Stimulated activated CD4-positive, alpha-beta T cell treated with anti-CD3 and anti-CD28 coated beads, Interleukin-1b, Interleukin-23, amount 100 ng/mL, for 1 hour (primary cell): ENCODE measurements around the gene MRGPRX4.
"Not testable (repeated sequence)": the region's sequence is repeated elsewhere in the genome, so short reads cannot be mapped to it uniquely, and the experiment has no call there.

ENCODE experiments used
- DNase-seq, 2 donors: peaks; one replicate each; pipeline ENCODE4 v3.0.0-alpha.2; 2020; ENCODE audit warnings: low read depth in 2 of 2

Gene MRGPRX4

GRCh38 chr11:18172666-18173065 lies at the start of gene MRGPRX4:
TSS of gene MRGPRX4 (plus strand) at chr11:18172837. CDS start at chr11:18173257, 420 bp downstream.
- no peak for DNase-seq

DNA sequence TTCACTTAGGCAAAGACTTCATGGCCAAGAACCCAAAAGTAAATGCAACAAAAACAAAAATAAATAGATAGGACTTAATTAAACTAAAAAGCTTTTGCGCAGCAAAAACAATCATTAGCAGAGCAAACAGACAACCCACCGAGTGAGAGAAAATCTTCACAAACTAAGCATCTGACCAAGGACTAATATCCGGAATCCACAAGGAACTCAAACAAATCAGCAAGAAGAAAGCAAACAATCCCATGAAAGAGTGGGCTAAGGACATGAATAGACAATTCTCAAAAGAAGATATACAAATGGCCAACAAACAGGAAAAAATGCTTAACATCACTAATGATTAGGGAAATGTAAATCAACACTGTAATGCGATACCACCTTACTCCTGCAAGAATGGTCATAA lies 41.5 kb upstream of the MRGPRX4 start:
- DNase-seq: not testable (repeated sequence)

- DNase-seq: no peak
Measured at GRCh38 chr11:18132341-18132740, 40.3 kb upstream of the MRGPRX4 start, which contains the start of gene MRGPRX3. TSS of gene MRGPRX3 (plus strand) at chr11:18132571. CDS start at chr11:18137203, 4,632 bp downstream.

DNA sequence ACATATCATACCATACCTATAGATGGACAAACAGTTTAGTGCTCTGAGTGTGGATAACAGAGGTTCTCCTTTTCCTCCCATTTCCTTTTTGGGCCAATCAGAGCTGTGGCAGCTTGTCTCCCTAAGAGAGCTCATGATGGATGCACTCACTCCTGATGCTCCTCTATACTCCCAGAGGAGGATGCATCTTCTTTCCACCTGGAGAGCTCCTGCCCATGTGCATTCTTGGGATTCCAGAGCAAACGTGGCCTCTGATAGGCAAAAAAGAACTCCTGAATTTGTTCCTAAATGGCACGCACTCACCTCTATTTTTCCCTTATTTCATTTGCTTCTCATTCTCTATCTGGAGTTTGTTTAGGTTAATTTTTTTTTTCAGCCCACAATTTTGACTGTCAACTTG lies 37.3 kb upstream of the MRGPRX4 start:
- DNase-seq: no peak

- DNase-seq: no peak
Measured at GRCh38 chr11:18137186-18137800, 35.3 kb upstream of the MRGPRX4 start.

DNA sequence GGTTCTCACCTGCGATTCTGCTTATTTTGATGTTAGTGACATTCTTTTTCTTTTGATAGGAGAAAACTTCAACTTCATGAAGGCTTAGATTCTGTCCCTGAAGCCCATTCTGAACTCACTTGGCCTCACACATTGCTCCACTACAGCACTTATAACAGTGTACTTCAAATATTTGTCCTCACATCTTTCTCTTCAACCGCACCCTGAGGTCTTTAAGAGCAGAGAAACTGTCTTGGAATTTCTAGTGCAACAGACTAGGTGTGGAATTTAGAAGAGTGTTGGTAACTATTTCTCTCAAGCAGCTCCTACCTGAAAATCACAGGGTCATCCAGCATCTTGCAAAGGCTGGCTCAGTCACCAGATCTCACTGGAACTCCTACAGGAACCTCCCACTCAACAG lies 32.5 kb upstream of the MRGPRX4 start:
- DNase-seq: no peak

- no peak for DNase-seq
Measured at GRCh38 chr11:18144243-18144642, 28.4 kb upstream of the MRGPRX4 start.

- DNase-seq: no peak
Measured at GRCh38 chr11:18145025-18145424, 27.6 kb upstream of the MRGPRX4 start.

- DNase-seq: no peak
Measured at GRCh38 chr11:18145837-18146236, 26.8 kb upstream of the MRGPRX4 start.

- DNase-seq: no peak
Measured at GRCh38 chr11:18151581-18151980, 21.1 kb upstream of the MRGPRX4 start.

DNA sequence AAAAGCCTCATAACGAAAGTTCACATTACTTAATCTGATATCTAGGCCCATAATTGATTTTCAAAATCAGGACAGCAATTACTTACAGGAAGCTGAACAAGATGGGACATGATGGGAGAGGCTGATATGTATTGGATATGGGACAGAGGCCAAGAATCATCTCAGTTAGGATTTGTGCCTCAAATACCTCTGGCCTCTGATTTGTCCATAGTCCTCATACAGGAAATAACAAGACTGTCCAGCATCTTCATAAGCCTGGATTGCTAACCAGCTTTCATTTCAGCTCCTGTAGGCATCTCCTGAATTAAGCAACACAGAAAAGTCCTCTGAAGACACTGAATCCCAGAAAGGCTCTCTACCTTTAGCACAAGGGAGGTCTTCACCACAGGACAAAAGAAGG lies 4.3 kb upstream of the MRGPRX4 start:
- no peak for DNase-seq

DNA sequence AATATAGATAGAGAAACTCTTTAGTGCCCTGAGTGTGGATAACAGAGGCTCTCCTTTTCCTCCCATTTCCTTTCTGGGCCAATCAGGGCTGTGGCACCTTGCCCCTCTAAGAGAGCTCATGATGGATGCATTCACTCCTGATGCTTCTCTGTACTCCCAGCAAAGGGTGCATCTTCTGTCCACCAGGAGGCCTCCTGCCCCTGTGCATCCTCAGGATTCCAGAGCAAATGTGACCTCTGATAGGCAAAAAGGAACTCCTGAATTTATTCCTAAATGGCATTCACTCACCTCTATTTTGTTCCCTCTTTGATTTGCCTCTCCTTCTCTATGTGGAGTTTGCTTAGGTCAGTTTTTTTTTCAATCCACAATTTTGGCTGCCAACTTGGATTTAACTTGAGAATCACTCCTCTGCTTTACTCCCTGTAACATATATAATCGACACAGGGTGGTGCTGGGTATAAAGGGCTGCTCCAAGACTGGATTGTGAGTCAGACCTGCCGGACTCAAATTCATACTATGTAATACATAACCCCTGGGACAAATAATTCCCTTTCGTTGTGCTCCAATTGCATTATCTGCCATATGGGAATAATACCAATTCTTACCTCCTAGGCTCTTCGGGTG lies 1.1 kb upstream of the MRGPRX4 start:
- no peak for DNase-seq

DNA sequence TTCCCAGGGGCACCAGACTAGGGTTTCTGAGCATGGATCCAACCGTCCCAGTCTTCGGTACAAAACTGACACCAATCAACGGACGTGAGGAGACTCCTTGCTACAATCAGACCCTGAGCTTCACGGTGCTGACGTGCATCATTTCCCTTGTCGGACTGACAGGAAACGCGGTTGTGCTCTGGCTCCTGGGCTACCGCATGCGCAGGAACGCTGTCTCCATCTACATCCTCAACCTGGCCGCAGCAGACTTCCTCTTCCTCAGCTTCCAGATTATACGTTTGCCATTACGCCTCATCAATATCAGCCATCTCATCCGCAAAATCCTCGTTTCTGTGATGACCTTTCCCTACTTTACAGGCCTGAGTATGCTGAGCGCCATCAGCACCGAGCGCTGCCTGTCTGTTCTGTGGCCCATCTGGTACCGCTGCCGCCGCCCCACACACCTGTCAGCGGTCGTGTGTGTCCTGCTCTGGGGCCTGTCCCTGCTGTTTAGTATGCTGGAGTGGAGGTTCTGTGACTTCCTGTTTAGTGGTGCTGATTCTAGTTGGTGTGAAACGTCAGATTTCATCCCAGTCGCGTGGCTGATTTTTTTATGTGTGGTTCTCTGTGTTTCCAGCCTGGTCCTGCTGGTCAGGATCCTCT lies 709 bp downstream of the MRGPRX4 start:
- DNase-seq: no peak

DNA sequence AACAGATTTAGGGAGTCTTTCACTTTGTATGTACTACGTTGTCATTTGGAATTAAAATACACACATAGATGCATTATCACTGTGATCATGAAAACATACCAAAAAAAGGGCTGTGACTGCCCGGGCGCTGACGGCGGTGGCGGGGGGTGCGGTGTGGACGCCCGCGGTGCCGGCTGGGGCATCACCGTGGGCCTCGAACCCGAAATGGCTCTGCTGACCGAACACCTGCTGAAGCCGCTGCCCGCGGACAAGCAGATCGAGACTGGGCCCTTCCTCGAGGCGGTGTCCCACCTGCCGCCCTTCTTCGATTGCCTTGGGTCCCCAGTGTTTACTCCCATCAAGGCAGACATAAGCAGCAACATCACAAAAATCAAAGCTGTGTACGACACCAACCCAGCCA lies 16.2 kb downstream of the MRGPRX4 start:
- no peak for DNase-seq

- DNase-seq: not testable (repeated sequence)
Measured at GRCh38 chr11:18189476-18190245, 17.0 kb downstream of the MRGPRX4 start.

DNA sequence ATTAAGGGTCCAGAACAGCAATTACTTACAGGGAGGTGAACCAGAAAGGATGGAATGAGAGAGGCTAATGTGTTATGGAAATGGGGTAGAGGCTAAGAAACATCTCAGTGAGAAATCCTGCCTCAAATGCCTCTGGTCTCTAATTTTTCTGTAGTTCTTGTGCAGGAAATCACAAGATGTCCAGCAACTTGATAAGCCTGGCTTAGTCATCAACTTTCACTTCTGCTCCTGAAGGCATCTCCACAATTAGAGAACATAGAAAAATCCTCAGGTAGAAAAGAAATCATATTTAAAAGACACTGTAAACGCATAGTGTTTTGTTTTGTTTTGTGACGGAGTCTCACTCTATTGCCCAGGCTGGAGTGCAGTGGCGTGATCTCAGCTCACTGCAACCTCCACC lies 18.7 kb downstream of the MRGPRX4 start:
- DNase-seq: no peak

DNA sequence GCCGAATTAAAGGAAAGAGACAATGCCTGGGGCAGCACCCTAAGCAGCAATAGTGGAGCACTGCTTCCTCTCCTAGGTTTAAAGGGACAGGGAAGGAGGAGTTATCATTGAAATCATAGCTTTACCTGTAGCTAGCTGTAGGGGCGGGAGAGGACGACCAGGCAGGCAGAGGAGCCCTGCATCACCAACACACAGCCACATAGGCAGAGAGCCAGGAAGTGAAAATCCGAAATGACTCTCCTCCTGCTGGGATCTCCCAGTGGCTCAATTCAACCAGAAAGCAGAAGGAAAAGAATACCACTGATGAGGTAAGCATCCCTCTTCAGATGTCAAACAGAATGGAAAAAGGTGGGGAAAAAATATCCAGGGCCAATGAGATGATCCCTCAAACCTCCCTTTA lies 20.4 kb downstream of the MRGPRX4 start:
- no peak for DNase-seq

DNA sequence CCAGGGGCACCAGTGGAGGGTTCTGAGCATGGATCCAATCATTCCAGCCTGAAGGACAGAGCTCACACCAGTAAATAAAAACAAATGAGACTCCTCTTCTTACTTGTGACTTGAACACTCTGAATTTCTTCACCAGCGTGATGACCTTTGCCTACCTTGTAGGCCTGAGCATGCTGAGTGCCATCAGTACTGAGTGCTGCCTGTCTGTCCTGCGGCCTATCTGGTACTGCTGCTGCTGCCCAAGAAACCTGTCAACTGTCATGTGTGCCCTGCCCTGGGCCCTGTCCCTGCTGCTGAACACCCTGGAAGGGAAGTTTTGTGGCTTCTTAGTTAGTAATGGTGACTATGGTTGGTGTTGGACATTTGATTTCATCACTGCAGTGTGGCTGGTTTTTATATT lies 23.9 kb downstream of the MRGPRX4 start:
- no peak for DNase-seq

DNA sequence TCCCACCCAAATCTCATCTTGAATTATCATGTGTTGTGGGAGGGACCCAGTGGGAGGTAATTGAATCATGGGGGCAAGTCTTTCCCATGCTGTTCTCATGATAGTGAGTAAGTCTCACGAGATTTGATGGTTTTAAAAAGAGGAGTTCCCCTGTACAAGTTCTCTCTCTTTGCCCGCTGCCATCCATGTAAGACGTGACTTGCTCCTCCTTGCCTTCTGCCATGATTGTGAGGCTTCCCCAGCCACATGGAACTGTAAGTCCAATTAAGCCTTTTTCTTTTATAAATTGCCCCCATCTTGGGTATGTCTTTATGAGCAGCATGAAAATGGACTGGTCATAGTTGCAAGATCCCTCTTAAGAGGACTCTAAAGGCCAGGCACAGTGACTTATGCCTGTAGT lies 25.1 kb downstream of the MRGPRX4 start:
- DNase-seq: not testable (repeated sequence)

DNA sequence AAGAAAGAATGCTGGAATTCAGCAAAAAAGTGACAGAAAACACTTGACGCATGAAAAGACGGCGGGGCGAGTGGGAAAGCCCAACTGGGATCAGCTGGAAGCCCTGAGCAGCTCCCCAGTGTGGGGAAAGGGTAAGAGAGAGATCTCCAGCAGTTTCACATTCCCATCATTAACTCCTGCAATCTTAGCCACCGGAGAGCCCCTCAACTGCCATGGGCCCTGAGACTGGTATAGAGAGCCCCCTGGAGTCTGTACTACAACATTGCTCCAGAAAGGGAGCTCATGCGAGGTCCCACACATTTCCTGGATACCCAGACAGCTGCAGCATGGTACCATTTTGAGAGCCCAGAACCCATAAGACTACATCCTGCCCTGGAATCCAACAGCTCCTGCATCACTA lies 31.1 kb downstream of the MRGPRX4 start:
- no peak for DNase-seq

DNA sequence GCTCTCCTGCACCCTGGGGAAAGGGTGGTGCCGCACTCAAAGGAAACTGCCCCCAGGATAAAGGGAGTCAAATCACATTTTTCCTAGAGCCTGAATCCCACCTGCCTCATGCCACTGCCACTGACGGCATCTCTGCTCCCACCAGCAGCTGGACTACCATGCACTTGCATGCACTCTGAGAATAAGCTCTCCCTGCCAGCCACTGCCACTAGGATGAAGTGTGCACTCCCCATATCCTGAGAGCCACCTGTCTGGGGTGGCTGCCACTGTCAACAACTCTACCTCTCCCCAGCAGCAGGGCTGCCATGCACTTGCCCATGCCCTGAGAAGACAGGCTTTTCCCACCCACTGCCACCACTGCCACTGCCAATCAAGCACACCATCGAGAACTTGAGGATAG lies 31.6 kb downstream of the MRGPRX4 start:
- no peak for DNase-seq

- DNase-seq: no peak
Measured at GRCh38 chr11:18204771-18205170, 32.1 kb downstream of the MRGPRX4 start.
